HG02678 (cell line): ENCODE results near the gene MEIS2.

Source experiments
- ATAC-seq: cut with Tn5 transposase; IDR thresholded peaks from one replicate; pipeline ENCODE4 v1.9.1; 2021; ENCODE audit warnings: mild to moderate bottlenecking, moderate library complexity; ENCODE audit not compliant: unreplicated experiment

MEIS2 gene

GRCh38 chr15:37077623-37078351, 22.6 kb downstream of the MEIS2 start:
- no peak for ATAC-seq

- ATAC-seq: no peak
These were observed 23.8 kb downstream of the MEIS2 start for GRCh38 chr15:37076543-37076942.

DNA sequence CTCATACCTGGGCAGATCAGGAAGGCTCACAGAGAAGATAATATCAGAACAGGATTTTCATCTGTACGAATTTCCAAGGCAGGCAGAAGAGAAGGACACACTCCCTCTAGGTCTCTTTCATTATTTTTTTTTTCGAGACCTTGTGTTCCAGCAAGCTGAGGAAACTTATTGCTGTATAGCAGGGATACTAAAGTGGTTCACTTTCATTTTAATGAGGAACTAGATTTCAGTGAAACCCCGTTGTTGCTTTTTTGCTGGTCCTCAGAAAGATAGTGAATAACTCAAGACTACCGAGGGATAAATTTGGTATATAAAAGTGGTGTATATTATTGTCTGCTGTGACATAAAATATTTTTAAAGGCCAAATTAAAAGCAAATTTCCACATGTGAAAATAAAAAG, 24.6 kb downstream of the MEIS2 start:
- no peak for ATAC-seq

DNA sequence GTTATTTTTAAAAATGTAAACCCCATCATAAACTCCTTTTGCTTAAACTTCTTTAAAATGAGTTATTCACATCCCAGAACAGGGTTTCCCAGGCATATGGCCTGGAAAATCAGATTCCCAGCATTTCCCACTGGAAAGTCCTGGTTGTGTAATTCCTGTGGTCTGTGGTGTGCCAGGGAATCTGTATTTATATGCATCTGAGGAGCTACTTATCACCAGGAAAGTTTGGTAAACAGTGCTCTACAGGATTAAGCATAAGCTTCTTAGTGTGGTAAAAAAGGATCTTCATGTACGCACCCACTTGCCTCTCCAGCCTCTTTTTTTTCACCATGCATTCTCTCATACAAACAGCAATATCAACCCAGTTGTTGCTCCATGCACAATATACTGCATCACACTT, 28.2 kb downstream of the MEIS2 start:
- no peak for ATAC-seq

GRCh38 chr15:37071134-37071533, 29.2 kb downstream of the MEIS2 start:
- no peak for ATAC-seq

- ATAC-seq: no peak
These were observed 29.7 kb downstream of the MEIS2 start for GRCh38 chr15:37070686-37071085.

DNA sequence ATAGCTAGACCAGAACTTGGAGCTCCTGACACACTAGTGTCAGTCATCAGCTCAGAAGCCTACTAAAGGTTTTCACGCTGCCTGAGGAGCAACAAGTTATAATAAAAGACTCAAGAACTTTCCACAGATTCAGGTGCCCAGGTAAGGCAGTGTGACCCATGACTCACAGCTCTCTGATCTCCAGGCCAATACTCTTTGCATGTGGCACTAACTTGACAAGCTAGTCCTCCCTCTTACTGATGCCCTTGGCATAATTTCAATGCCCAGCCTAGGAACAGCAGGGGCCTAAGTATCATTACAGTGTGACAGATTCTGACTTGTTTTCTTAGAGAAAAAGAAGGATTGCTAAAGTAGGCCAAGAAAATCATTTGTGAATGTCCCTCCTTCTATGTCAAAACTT, 38.4 kb downstream of the MEIS2 start:
- ATAC-seq: no peak

GRCh38 chr15:37059086-37059485, 41.3 kb downstream of the MEIS2 start:
- ATAC-seq: no peak

DNA sequence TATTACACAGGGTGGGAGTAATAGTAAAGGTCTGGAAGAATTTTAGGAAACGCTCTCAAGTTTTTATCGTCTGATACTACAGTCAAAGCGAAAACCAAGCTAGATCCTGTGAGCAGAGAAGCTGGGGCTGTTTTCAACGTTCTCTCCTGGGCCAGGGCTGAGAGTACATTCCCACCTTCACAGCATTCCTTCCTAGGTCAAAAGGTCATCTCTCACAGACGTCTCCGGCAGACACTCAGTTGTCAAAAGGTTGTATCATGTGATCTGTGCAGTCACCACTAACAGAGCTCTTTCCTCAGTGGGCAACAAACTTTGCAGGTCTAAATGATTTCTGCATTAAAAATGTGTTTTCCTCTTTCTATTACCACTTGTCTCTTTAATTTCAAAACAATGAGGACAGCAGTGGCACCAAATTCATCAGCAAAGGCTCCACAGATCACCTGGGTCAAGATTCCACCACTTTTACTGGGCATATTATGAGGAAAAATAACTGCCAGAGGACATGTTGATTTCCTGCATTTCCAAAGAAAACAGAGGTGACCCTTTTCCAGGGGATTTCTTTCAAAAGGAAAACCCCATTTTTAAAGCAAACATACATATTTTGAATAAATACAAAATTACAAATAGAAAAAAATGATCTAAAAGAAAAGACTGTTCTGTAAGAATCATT, 41.9 kb downstream of the MEIS2 start:
- ATAC-seq: no peak

DNA sequence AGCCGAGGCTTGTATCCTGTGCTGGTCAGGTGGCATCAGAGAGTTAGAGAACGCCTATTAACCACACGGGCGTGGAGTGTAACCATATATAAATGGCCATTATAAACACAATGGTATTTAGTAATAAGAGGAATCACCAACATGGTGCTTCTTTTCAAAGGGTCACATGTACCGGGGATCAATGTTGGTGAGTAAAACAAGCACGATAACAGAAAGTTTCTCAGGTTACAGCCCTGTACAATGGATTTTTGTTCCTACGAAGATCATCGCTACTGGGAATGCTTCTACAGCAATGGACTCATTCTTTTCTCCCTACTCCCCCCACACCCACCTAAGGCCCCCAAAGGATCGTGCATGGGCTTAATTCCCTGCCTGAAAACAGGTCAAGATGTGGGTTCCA, 42.5 kb downstream of the MEIS2 start:
- no peak for ATAC-seq

DNA sequence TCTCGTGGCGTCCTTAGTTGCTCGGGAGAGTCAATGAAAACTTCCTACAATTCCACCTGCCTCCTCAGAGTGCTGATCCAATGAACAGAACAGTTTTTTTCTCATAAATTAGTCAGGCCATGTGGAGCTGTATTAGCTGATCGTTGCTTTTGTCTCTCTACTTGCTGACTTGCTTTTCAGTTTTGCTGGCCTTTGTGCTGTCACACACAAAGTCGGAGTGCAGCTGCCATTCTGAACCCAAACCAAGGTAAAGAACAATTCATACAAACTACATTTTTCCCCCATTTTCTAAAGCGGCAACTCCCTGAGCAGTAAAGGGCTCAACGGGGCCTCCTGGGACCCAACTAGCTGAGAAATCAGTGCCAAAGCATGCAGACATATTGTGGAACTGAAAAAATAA, 43.1 kb downstream of the MEIS2 start:
- ATAC-seq: no peak

GRCh38 chr15:37056177-37057121, 43.9 kb downstream of the MEIS2 start:
- no peak for ATAC-seq

DNA sequence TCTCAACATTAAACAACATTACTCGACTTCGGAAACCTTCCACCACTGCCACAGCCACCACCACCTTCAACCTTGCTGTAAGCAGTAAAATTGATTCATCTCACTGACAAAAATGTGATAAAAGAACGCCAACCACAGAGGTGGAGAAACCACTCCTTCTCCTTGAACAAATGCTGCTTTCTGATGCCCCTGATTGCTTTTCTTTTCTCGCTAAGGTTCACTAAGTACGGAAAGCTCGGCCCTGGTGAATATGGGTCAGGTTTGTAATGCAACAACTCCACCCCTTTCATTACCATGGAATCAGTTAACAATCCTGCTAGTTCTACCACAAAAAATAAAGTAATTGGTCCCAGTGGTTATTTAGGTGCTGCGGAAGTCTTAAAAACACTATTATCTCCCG, 44.9 kb downstream of the MEIS2 start:
- no peak for ATAC-seq

- ATAC-seq: no peak
These were observed 46.0 kb downstream of the MEIS2 start for GRCh38 chr15:37054336-37054735.

- ATAC-seq: no peak
These were observed 47.2 kb downstream of the MEIS2 start for GRCh38 chr15:37053166-37053565.

DNA sequence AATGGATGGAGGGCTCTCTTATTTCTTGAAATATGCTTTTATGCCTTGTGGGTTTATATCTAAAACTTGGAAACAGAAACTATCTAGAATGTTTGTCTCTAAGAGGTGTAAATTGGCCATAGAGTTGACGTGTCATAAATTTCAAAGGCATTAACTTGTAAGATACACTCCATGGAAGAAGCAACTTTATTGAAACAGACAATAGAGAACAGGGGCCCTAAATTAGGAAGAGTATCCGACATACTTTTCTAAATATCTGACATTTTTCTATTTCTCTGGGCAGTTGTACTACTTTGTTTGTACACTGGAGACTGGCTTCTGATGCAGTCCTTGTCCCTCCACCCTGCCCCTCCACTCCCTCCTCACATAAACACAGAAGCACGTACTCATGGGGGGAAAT, 50.0 kb downstream of the MEIS2 start:
- ATAC-seq: no peak

DNA sequence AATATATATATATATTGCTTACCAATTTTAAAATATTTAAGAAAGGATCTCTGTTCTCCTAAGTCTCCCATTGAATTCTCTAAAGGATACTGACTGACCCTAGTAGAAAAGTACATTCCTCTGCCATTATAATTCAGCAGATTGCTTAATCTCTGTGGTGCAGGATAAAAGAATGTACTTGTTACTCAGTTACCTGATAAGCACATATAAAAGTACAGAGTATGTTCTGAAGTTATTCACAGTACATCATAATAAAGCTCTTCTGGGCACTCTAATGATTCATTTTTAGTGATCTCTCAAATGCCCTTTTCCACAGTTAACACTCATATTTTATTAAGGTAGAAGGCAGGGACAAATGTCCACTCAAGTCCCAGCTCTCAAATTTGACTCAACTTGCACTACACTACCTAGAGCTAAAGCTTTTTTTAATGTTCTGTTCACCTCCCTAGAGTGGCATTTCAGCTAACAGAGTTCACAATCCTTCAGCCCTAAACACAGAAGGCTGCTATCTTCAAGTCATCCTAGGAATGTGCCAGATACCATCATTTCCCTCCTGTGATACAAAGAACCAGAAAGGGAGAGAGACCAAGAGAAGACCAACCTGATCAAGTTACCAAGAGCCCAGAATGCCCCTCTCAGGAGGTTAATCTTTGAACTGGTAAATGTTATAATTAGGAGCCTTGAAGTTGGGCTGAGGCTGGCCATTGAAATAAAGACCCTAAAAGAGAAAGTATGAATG, 53.3 kb downstream of the MEIS2 start:
- ATAC-seq: no peak

DNA sequence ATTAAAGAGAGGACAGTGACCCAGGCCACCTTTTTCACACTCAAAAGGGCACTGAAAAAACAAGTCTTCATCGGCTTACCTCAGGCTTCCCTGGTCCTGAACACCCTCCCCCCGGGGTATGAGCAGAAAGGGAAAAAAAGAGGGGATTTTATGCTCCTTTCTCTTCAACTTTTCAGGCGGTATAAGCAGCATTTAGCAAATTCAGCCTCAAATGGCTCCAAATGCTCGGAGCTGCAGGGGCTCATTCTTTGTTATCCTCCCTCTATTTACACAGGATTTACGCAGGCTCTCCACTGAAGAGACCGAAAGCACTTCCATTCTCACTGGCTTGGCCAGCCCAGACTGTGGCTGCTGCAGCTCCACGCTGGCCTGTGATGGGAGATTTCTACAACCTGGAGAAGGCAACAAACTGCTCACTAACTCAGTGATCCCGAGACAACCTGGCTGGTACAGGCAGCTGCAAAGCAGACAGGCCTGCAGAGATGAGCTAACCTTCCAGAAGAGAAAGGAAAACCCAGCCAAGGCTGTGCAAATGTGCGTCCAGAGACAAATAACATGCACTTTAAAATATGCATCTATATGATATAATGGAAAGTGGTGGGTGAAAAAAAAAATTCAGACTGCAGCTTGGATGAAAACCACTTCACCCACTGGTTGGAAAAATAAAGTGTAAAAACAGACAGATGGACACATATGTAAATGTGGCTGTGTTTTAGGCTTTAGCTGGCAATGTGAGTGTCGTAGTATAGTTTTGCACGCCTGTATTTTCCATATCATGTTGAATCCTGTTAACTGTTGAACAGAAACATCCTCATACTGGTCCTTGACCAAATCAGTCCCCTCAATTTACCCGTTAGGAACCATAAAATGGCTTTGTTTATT, 54.2 kb downstream of the MEIS2 start:
- no peak for ATAC-seq

- ATAC-seq: no peak
These were observed 55.3 kb downstream of the MEIS2 start for GRCh38 chr15:37044915-37045648.
